Fibroblast of lung (primary cell): ENCODE data around the gene F2RL1. TPM values are rescaled to one million over a fixed set of nuclear protein-coding genes. Genes with fewer than 3 reads are reported as not detected.

Experiments
- DNase-seq, 2 donors: peaks; one replicate each; pipeline versions ENCODE4 v3.0.0 to v3.0.0-alpha.2; 2010; ENCODE audit warnings: low read depth in 2 of 2
- H2AFZ ChIP-seq: 2 replicates; pipeline ENCODE4 v1.5.1; 2012; ENCODE audit warnings: low read length, control low read depth, inconsistent platforms
- H3K27ac ChIP-seq: 2 replicates; pipeline ENCODE4 v1.5.1; 2011; ENCODE audit warnings: low read length, control low read depth; ENCODE audit not compliant: insufficient read depth
- H3K27me3 ChIP-seq: 2 replicates; pipeline ENCODE4 v1.5.1; 2011; ENCODE audit warnings: mild to moderate bottlenecking, low read length; ENCODE audit not compliant: control insufficient read depth, insufficient read depth
- H3K36me3 ChIP-seq: 2 replicates; pipeline ENCODE4 v1.5.1; 2011; ENCODE audit warnings: low read length; ENCODE audit not compliant: control insufficient read depth, insufficient read depth
- H3K4me1 ChIP-seq: 2 replicates; pipeline ENCODE4 v1.5.1; 2011; ENCODE audit warnings: low read length; ENCODE audit not compliant: control insufficient read depth, insufficient read depth; ENCODE audit errors: extremely low read depth
- H3K4me2 ChIP-seq: 2 replicates; pipeline ENCODE4 v1.5.1; 2011; ENCODE audit warnings: low read length, control low read depth; ENCODE audit not compliant: insufficient read depth; ENCODE audit errors: extremely low read depth
- H3K4me3 ChIP-seq, 4 experiments: fragments of 200-600 bp in 1 of 4; sonication (generic) in 1 of 4; replicated peaks in 1 of 4; 2 replicates each; pipeline ENCODE4 v1.5.1; 2011 to 2016; ENCODE audit warnings: low read length in 4 of 4, low read depth in 3 of 4, mild to moderate bottlenecking in 3 of 4, control low read depth in 2 of 4, inconsistent platforms in 1 of 4, mixed read lengths in 1 of 4; ENCODE audit not compliant: insufficient read depth in 1 of 4; ENCODE audit errors: control extremely low read depth in 1 of 4
- H3K79me2 ChIP-seq: 2 replicates; pipeline ENCODE4 v1.5.1; 2012; ENCODE audit warnings: mild to moderate bottlenecking, low read length, inconsistent platforms; ENCODE audit not compliant: control insufficient read depth, insufficient read depth
- H3K9ac ChIP-seq: 2 replicates; pipeline ENCODE4 v1.5.1; 2011; ENCODE audit warnings: mild to moderate bottlenecking, low read length, control low read depth; ENCODE audit not compliant: insufficient read depth
- H3K9me3 ChIP-seq: 2 replicates; pipeline ENCODE4 v1.5.1; 2012; ENCODE audit warnings: low read depth, low read length; ENCODE audit not compliant: control insufficient read depth, insufficient read depth
- H4K20me1 ChIP-seq: 2 replicates; pipeline ENCODE4 v1.5.1; 2011; ENCODE audit warnings: low read length; ENCODE audit not compliant: control insufficient read depth, insufficient read depth; ENCODE audit errors: extremely low read depth
- CTCF ChIP-seq, 2 donors: IDR thresholded peaks in 1 of 2; conservative IDR thresholded peaks in 1 of 2; 1 replicate in 1 of 2; 2 replicates in 1 of 2; pipeline ENCODE4 v1.5.1; 2011 to 2012; ENCODE audit warnings: low read length in 2 of 2, control low read depth in 1 of 2, inconsistent platforms in 1 of 2, low read depth in 1 of 2, mild to moderate bottlenecking in 1 of 2
- EZH2 ChIP-seq: IDR thresholded peaks from 2 replicates; pipeline ENCODE4 v1.5.1; 2012; ENCODE audit warnings: low read length, control low read depth, mild to moderate bottlenecking; ENCODE audit errors: missing control alignments
- polyA plus RNA-seq, 2 donors: library from polyadenylated mRNA; depleted of rRNA in 1 of 2; stranded (reverse) in 1 of 2; unstranded in 1 of 2; fragments of >200 nt; gene quantifications; 2 replicates each; pipeline ENCODE4 v1.2.1, GENCODE V29; 2011 to 2012; ENCODE audit warnings: missing spikeins in 1 of 2
- total RNA-seq: library from RNA; depleted of rRNA; stranded (reverse); fragments of >200 nt; gene quantifications from 2 replicates; pipeline ENCODE4 v1.2.1, GENCODE V29; 2014

Gene F2RL1
- total and polyA plus RNA-seq, 2 donors (not counting 1 experiment from before 2014, with no cell fraction given), result 12.4 to 25.1 TPM

- no peak overlapping the region for H3K4me2 ChIP-seq
- TF ChIP-seq CTCF (conservative IDR thresholded peaks at IDR 0.05 in 1 of 2, IDR thresholded peaks at IDR 0.05 in 1 of 2; ENCODE audit: low read depth in 1 of 2, low read length in 2 of 2) (no peak), EZH2 (no peak)
- no peaks in the 10 kb centered on the region for H4K20me1 ChIP-seq
- H3K27me3 ChIP-seq, result no peaks in the 10 kb centered on the region
- H3K4me3 ChIP-seq, result no peak overlapping the region
- no peak overlapping the region for H3K9ac ChIP-seq
- H3K79me2 ChIP-seq, result no peaks in the 10 kb centered on the region
- peak; percentile 48 to 89 for DNase-seq
- H2AFZ ChIP-seq, result no peak overlapping the region
- no peaks in the 10 kb centered on the region for H3K9me3 ChIP-seq
- H3K27ac ChIP-seq, result no peak overlapping the region
- H3K36me3 ChIP-seq, result no peaks in the 10 kb centered on the region
- no peaks in the 10 kb centered on the region for H3K4me1 ChIP-seq
Measured at GRCh38 chr5:76838481-76839261, 19.8 kb downstream of the F2RL1 start.

- no peak for TF ChIP-seq EZH2
- no peak for TF ChIP-seq CTCF (conservative IDR thresholded peaks at IDR 0.05 in 1 of 2, IDR thresholded peaks at IDR 0.05 in 1 of 2; ENCODE audit: low read depth in 1 of 2, low read length in 2 of 2)
- no peaks in the 10 kb centered on the region for H3K4me1 ChIP-seq
- H3K9me3 ChIP-seq, result no peaks in the 10 kb centered on the region
- no peaks in the 10 kb centered on the region for H3K36me3 ChIP-seq
- H3K4me3 ChIP-seq, result no peak overlapping the region
- no peak overlapping the region for H3K9ac ChIP-seq
- H4K20me1 ChIP-seq, result no peaks in the 10 kb centered on the region
- H2AFZ ChIP-seq, result no peak overlapping the region
- H3K79me2 ChIP-seq, result no peaks in the 10 kb centered on the region
- no peak overlapping the region for H3K4me2 ChIP-seq
- H3K27me3 ChIP-seq, result no peaks in the 10 kb centered on the region
- no peak overlapping the region for H3K27ac ChIP-seq
- no peak for DNase-seq
Measured at GRCh38 chr5:76841361-76841760, 22.5 kb downstream of the F2RL1 start.

GRCh38 chr5:76845890-76846289 is 27.1 kb downstream of the F2RL1 start:
- DNase-seq, result no peak
- Histone ChIP-seq H3K4me2 (no peak overlapping the region), H3K27ac (no peak overlapping the region), H2AFZ (no peak overlapping the region), H3K79me2 (no peaks in the 10 kb centered on the region), H3K9ac (no peak overlapping the region), H3K36me3 (no peaks in the 10 kb centered on the region), H3K27me3 (no peaks in the 10 kb centered on the region), H3K4me3 (no peak overlapping the region), H3K4me1 (no peaks in the 10 kb centered on the region), H4K20me1 (no peaks in the 10 kb centered on the region), H3K9me3 (no peaks in the 10 kb centered on the region)
- TF ChIP-seq CTCF (conservative IDR thresholded peaks at IDR 0.05 in 1 of 2, IDR thresholded peaks at IDR 0.05 in 1 of 2; ENCODE audit: low read depth in 1 of 2, low read length in 2 of 2), result no peak
- no peak for TF ChIP-seq EZH2
